ENCODE measurements around the gene STUM.

Gene STUM

DNA sequence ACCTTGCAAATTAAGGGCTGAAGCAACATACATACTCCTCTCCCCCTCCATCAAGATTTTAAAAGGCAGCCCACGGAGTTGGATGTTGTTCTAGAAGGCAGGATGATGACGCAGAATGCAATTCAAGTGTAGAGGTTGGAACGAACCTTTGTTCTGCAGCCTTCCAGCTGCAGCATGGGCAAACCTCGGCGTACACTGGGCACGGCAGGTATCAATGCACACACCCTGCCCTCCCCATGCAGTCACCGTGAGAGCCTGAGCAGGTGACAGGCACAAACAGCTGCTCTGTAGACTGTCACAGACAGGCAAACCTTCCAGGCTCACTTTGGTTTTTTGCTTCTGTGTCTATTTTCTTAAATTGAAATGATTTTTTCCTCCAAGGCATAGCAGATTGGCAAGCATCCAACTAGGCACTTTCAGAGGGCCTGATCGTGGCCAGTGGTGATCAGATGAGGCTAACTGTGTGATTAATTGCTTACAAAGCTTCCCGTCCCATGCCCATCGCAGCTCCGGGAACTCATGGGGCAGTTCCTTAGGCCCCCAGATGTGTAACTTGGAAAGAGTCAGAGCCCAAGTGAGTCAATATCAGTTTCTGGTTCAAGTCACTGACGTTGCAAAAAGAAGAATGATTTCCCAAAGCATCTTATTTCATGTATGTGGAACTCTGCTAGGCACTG lies 108.2 kb downstream of the STUM start:
- DNase-seq = peak in 1 of 2 experiments; percentile 30

DNA sequence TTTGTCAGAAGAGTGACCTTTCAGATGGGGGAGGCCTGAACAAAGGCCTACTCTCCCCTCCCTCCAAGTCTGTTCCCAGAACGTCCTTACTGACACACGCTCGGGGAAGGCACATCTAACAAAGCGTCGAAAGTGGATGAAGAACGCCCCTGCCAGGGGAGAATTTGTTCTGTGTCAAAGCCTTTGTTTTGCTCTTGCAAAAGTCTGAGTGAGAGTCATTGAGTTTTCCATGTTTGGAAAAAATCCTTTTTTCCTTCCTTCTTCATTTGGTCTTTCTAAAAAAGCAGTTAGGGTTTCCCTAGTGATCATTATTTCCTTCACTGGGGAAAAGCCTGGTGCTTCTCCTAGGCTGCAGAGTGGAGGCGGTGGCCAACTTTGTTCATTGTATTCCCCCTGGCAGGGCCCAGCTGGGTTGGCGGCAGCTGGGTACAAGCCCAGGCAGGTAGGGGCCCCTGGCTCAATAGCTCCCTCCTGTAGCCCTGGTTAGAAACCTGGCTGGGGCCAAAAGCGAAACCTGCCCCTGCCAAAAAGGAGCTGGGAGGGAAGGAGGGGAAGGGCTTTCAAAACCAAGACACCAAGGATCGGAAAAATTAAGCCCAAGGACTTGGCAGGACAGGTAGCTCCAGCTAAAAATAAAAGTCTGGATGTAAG lies 109.5 kb downstream of the STUM start:
- DNase-seq = no peak

DNA sequence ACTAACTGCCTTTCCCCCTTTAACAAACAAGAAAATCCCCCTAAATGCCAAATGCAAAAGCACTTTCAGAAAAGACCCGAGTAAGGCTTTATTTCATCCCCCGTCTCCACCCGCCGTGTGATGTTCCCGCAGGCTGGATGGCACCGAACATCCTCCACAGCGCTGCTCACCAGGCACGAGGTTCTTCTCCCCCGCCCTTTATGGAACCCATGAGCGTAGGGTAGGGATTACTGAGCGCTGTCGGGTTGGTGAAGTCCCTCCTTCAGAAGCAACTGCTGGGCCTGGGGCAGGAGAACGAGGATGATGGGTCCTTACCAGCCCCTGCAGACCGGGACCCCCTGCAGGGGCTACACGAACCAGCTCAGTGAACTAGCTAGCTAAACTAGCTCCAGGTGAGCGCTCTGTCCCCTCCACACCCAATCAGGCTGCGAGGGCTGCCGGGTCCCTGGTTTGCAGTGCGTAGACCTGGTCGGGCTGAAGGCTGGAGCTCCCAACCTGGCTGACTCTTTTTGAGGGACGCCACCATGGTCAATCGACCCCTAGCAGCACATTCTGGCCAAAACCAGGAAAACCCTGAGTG lies 110.1 kb downstream of the STUM start:
- DNase-seq = no peak

All from stimulated activated CD4-positive, alpha-beta T cell treated with anti-CD3 and anti-CD28 coated beads, Interleukin-4, amount 100 ng/mL, for 4 hours (primary cell).